CD14-positive monocyte (primary cell): ENCODE data around the gene OR6X1. TPM values are rescaled to one million over a fixed set of nuclear protein-coding genes. Genes with fewer than 3 reads are reported as not detected.

Experiments
- DNase-seq, 3 donors: peaks; one replicate each; pipeline ENCODE4 v3.0.0-alpha.2; 2011 to 2022
- H2AFZ ChIP-seq: 2 replicates; pipeline ENCODE4 v1.6.0; 2012; ENCODE audit warnings: mild to moderate bottlenecking, low read depth, low read length, inconsistent platforms; ENCODE audit not compliant: insufficient read depth, poor library complexity, severe bottlenecking
- H3K27ac ChIP-seq, 2 donors: 1 replicate in 1 of 2; 2 replicates in 1 of 2; pipeline ENCODE4 v1.5.1; 2012 to 2013; ENCODE audit warnings: low read length in 2 of 2, control low read depth in 1 of 2, inconsistent platforms in 1 of 2, low read depth in 1 of 2, mild to moderate bottlenecking in 1 of 2
- H3K27me3 ChIP-seq, 2 donors: one replicate each; pipeline versions ENCODE4 v1.6.0 to v1.6.1; 2011 to 2013; ENCODE audit warnings: low read length in 2 of 2; ENCODE audit not compliant: control insufficient read depth in 2 of 2, insufficient read depth in 2 of 2
- H3K36me3 ChIP-seq, 2 donors: replicated peaks in 1 of 2; 1 replicate in 1 of 2; 2 replicates in 1 of 2; pipeline versions ENCODE4 v1.5.1 to v1.6.1; 2012 to 2013; ENCODE audit warnings: low read length in 2 of 2, control low read depth in 1 of 2, inconsistent platforms in 1 of 2, mild to moderate bottlenecking in 1 of 2; ENCODE audit not compliant: insufficient read depth in 2 of 2, control insufficient read depth in 1 of 2
- H3K4me1 ChIP-seq, 2 donors: 1 replicate in 1 of 2; 2 replicates in 1 of 2; pipeline versions ENCODE4 v1.5.1 to v1.6.1; 2012 to 2013; ENCODE audit warnings: low read length in 2 of 2, control low read depth in 1 of 2, inconsistent platforms in 1 of 2, mild to moderate bottlenecking in 1 of 2, moderate library complexity in 1 of 2; ENCODE audit not compliant: insufficient read depth in 2 of 2, control insufficient read depth in 1 of 2
- H3K4me2 ChIP-seq: replicated peaks from 2 replicates; pipeline ENCODE3; 2012; ENCODE audit warnings: low read length, moderate library complexity, mild to moderate bottlenecking; ENCODE audit not compliant: poor library complexity, severe bottlenecking; ENCODE audit errors: extremely low read depth
- H3K4me3 ChIP-seq, 3 experiments: fragments of 200-600 bp in 1 of 3; sonication (generic) in 1 of 3; replicated peaks in 1 of 3; 1 replicate in 2 of 3; 2 replicates in 1 of 3; pipeline ENCODE4 v1.5.1; 2011 to 2013; ENCODE audit warnings: low read length in 3 of 3, mild to moderate bottlenecking in 3 of 3, control low read depth in 2 of 3, low read depth in 2 of 3, inconsistent platforms in 1 of 3, moderate library complexity in 1 of 3
- H3K79me2 ChIP-seq: 2 replicates; pipeline ENCODE4 v1.6.0; 2012; ENCODE audit warnings: mild to moderate bottlenecking, control low read depth, inconsistent platforms, low read length, moderate library complexity; ENCODE audit not compliant: insufficient read depth
- H3K9ac ChIP-seq: 2 replicates; pipeline ENCODE4 v1.6.0; 2017; ENCODE audit warnings: low read length, mild to moderate bottlenecking; ENCODE audit not compliant: insufficient read depth, poor library complexity, severe bottlenecking
- H3K9me3 ChIP-seq, 2 donors: replicated peaks in 1 of 2; 1 replicate in 1 of 2; 2 replicates in 1 of 2; pipeline versions ENCODE4 v1.5.1 to v1.6.1; 2012 to 2013; ENCODE audit warnings: low read length in 2 of 2, control low read depth in 1 of 2; ENCODE audit not compliant: control insufficient read depth in 1 of 2, insufficient read depth in 1 of 2
- H4K20me1 ChIP-seq: 2 replicates; pipeline ENCODE4 v1.6.0; 2012; ENCODE audit warnings: mild to moderate bottlenecking, low read length, control low read depth, moderate library complexity; ENCODE audit not compliant: insufficient read depth
- H3K27ac Mint-ChIP-seq, 7 donors: one replicate each; pipeline ENCODE4 v1.8.0; 2020; ENCODE audit warnings: mild to moderate bottlenecking in 7 of 7, mixed read lengths in 7 of 7, moderate library complexity in 6 of 7, inconsistent platforms in 2 of 7
- H3K27me3 Mint-ChIP-seq, 3 donors: one replicate each; pipeline ENCODE4 v1.8.0; 2021 to 2022; ENCODE audit warnings: low read depth in 3 of 3, mild to moderate bottlenecking in 3 of 3, mixed read lengths in 3 of 3, moderate library complexity in 3 of 3, inconsistent platforms in 1 of 3
- H3K36me3 Mint-ChIP-seq, 2 donors: one replicate each; pipeline ENCODE4 v1.8.0; 2020; ENCODE audit warnings: mixed read lengths in 2 of 2, inconsistent platforms in 1 of 2, mild to moderate bottlenecking in 1 of 2
- H3K4me1 Mint-ChIP-seq: one replicate; pipeline ENCODE4 v1.8.0; 2020; ENCODE audit warnings: mild to moderate bottlenecking, mixed read lengths
- H3K4me3 Mint-ChIP-seq, 2 donors: one replicate each; pipeline ENCODE4 v1.8.0; 2020; ENCODE audit warnings: mild to moderate bottlenecking in 2 of 2, mixed read lengths in 2 of 2, moderate library complexity in 1 of 2
- H3K9me3 Mint-ChIP-seq, 7 donors: one replicate each; pipeline ENCODE4 v1.8.0; 2020 to 2022; ENCODE audit warnings: mixed read lengths in 7 of 7, mild to moderate bottlenecking in 6 of 7, moderate library complexity in 6 of 7, inconsistent platforms in 2 of 7
- WGBS: methylation state at CpG from one replicate; pipeline ENCODE4 v1.1.5; 2013; ENCODE audit warnings: missing lambda C conversion rate; ENCODE audit not compliant: insufficient coverage; 5-methylcytosine and 5-hydroxymethylcytosine counted together
- intact Hi-C, 2 donors: fragments of 100-400 bp; cut with micrococcal nuclease; formaldehyde crosslinking; loops; one replicate each; pipeline versions ENCODE4 v1.15.0 to v1.15.1; 2023
- polyA plus RNA-seq, 3 donors: library from polyadenylated mRNA; depleted of rRNA in 1 of 3; unstranded in 2 of 3; stranded (reverse) in 1 of 3; fragments of 300-500 nt in 2 of 3; fragments of >200 nt in 1 of 3; fragmentation: Illumina TruSeq in 2 of 3; gene quantifications; 1 replicate in 2 of 3; 2 replicates in 1 of 3; pipeline ENCODE4 v1.2.3, GENCODE V29; 2012 to 2021
- TF ChIP-seq, protein P1 (sequence below): fragments of 200-600 bp; IDR thresholded peaks from one replicate; pipeline ENCODE4 v1.8.0; 2022; ENCODE audit warnings: antibody characterized with exemption, mild to moderate bottlenecking

The OR6X1 gene
- polyA plus RNA-seq, 3 donors, result not detected

DNA sequence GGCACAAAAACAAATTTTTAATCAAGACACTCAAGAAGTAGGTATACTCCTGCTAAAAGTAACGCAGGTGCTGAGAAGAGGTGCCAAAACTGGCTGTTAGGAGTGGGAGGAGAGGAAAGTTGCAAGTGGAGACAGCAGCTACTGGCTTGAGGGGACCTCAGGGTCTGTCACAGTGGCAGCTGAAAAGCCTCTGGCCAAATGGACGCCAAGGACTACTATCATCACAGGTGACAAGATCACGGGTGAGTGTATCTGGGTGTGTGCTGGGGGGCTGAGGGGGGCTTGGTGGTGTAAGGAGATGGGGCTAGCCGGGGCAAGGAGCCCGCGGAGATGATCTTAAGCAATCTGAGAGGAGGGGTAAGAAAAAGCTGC is 13.5 kb downstream of the OR6X1 start:
- H3K36me3 ChIP-seq, result peaks cover 7 to 34% of the 10 kb centered on the region in 2 donors
- peak overlapping the region; percentile 84 to 93 (median 86) for H3K27ac Mint-ChIP-seq
- H3K4me1 ChIP-seq, result peaks cover 15 to 22% of the 10 kb centered on the region in 2 donors
- peaks cover 17 to 21% of the 10 kb centered on the region in 2 donors for H3K36me3 Mint-ChIP-seq
- no peak for DNase-seq
- no peaks in the 10 kb centered on the region for H3K27me3 ChIP-seq
- peak overlapping the region; percentile 85 for H3K9ac ChIP-seq
- WGBS, result 3% methylated on average over 6 of the region's 6 CpGs
- H3K9me3 ChIP-seq, result no peaks in the 10 kb centered on the region
- H2AFZ ChIP-seq, result peak overlapping the region; percentile 90
- H3K4me3 ChIP-seq, result peak overlapping the region; percentile 56 to 92 (median 88)
- peaks cover 37% of the 10 kb centered on the region for H3K79me2 ChIP-seq
- intact Hi-C loops, result no loop called here
- TF ChIP-seq, protein P1, sequence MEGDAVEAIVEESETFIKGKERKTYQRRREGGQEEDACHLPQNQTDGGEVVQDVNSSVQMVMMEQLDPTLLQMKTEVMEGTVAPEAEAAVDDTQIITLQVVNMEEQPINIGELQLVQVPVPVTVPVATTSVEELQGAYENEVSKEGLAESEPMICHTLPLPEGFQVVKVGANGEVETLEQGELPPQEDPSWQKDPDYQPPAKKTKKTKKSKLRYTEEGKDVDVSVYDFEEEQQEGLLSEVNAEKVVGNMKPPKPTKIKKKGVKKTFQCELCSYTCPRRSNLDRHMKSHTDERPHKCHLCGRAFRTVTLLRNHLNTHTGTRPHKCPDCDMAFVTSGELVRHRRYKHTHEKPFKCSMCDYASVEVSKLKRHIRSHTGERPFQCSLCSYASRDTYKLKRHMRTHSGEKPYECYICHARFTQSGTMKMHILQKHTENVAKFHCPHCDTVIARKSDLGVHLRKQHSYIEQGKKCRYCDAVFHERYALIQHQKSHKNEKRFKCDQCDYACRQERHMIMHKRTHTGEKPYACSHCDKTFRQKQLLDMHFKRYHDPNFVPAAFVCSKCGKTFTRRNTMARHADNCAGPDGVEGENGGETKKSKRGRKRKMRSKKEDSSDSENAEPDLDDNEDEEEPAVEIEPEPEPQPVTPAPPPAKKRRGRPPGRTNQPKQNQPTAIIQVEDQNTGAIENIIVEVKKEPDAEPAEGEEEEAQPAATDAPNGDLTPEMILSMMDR, result no peak
- peak overlapping the region; percentile 48 to 81 for H3K27ac ChIP-seq
- H3K27me3 Mint-ChIP-seq, result peaks cover 0 to 9% (median 8%) of the 10 kb centered on the region in 3 donors
- peaks cover 0 to 5% (median 0%) of the 10 kb centered on the region in 7 donors for H3K9me3 Mint-ChIP-seq
- peaks cover 21% of the 10 kb centered on the region for H3K4me1 Mint-ChIP-seq
- peak overlapping the region; percentile 86 for H3K4me2 ChIP-seq
- H4K20me1 ChIP-seq, result no peaks in the 10 kb centered on the region
- H3K4me3 Mint-ChIP-seq, result peak overlapping the region; percentile 92 to 97

DNA sequence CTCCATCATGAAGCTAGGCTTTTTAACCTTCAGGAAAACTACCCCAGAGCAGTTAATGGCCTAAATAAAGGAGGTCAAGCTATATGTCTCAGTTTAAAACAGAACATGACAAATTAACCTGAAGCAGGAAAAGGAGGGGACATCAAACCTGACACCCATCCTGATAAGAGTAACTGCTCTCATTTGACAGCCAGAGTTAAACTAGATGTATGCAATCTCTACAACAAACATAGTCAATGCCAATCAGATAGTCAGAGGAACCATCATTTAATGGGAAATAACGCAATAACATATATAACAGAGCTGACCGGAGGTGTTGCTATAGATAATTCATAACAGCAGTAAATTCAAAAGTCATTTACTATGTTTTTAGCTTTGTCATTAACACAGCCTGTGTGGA is 15.9 kb downstream of the OR6X1 start:
- Histone ChIP-seq H3K79me2 (peaks cover 39% of the 10 kb centered on the region), H3K4me2 (no peak overlapping the region), H3K9ac (no peak overlapping the region), H2AFZ (no peak overlapping the region), H4K20me1 (no peaks in the 10 kb centered on the region), H3K4me3 (no peak overlapping the region), H3K27ac (no peak overlapping the region), H3K27me3 (no peaks in the 10 kb centered on the region), H3K4me1 (peaks cover 15 to 22% of the 10 kb centered on the region in 2 donors), H3K36me3 (peaks cover 16 to 56% of the 10 kb centered on the region in 2 donors), H3K9me3 (no peaks in the 10 kb centered on the region)
- Mint-ChIP-seq H3K27me3 (no peaks in the 10 kb centered on the region), H3K4me1 (peaks cover 21% of the 10 kb centered on the region), H3K27ac (no peak overlapping the region), H3K9me3 (peaks cover 0 to 5% (median 0%) of the 10 kb centered on the region in 7 donors), H3K36me3 (peaks cover 36 to 38% of the 10 kb centered on the region in 2 donors), H3K4me3 (no peak overlapping the region)
- DNase-seq, result no peak
- TF ChIP-seq, protein P1, result no peak
- no CpG with 5 or more reads among the region's 2 CpGs for WGBS
- intact Hi-C loops, result no loop called here
